MM.1S (cell line): ENCODE measurements around the gene LRRC56.

Source experiments
- DNase-seq: peaks from one replicate; pipeline ENCODE4 v3.0.0-alpha.2; 2015
- H2AFZ ChIP-seq: fragments of 300-600 bp; sonication (generic); 2 replicates; pipeline ENCODE4 v1.6.0; 2016; ENCODE audit warnings: antibody characterized with exemption, low read length
- H3F3A ChIP-seq: fragments of 300-600 bp; sonication (generic); 2 replicates; pipeline ENCODE4 v1.6.1; 2016; ENCODE audit warnings: mild to moderate bottlenecking, antibody characterized with exemption, low read length, moderate library complexity, mixed read lengths; ENCODE audit not compliant: insufficient read depth
- H3K27ac ChIP-seq: fragments of 300-600 bp; sonication (generic); 2 replicates; pipeline ENCODE4 v1.5.1; 2016; ENCODE audit warnings: mild to moderate bottlenecking, low read length
- H3K27me3 ChIP-seq: fragments of 300-600 bp; sonication (generic); replicated peaks from 2 replicates; pipeline ENCODE4 v1.6.0; 2016; ENCODE audit warnings: low read length; ENCODE audit not compliant: insufficient read depth
- H3K36me3 ChIP-seq: fragments of 300-600 bp; sonication (generic); replicated peaks from 2 replicates; pipeline ENCODE4 v1.6.1; 2016; ENCODE audit warnings: mild to moderate bottlenecking, low read length, mixed read lengths; ENCODE audit not compliant: insufficient read depth
- H3K4me1 ChIP-seq: fragments of 300-600 bp; sonication (generic); 2 replicates; pipeline ENCODE4 v1.6.1; 2016; ENCODE audit warnings: low read length, mixed read lengths
- H3K4me2 ChIP-seq: fragments of 300-600 bp; sonication (generic); 2 replicates; pipeline ENCODE4 v1.6.0; 2016; ENCODE audit warnings: low read depth, low read length
- H3K4me3 ChIP-seq: fragments of 300-600 bp; sonication (generic); 2 replicates; pipeline ENCODE4 v1.5.1; 2016; ENCODE audit warnings: low read length, mixed read lengths
- H3K79me2 ChIP-seq: fragments of 300-600 bp; sonication (generic); 2 replicates; pipeline ENCODE4 v1.6.1; 2016; ENCODE audit warnings: mixed run types, low read length, mixed read lengths
- H3K9ac ChIP-seq: fragments of 300-600 bp; sonication (generic); 2 replicates; pipeline ENCODE4 v1.6.1; 2016; ENCODE audit warnings: low read length, mixed read lengths
- H3K9me2 ChIP-seq: fragments of 300-600 bp; sonication (generic); replicated peaks from 2 replicates; pipeline ENCODE4 v1.6.1; 2016; ENCODE audit warnings: mild to moderate bottlenecking, low read length, mixed read lengths; ENCODE audit not compliant: insufficient read depth
- H3K9me3 ChIP-seq: fragments of 300-600 bp; sonication (generic); replicated peaks from 2 replicates; pipeline ENCODE4 v1.6.1; 2016; ENCODE audit warnings: mild to moderate bottlenecking, low read length, mixed read lengths; ENCODE audit not compliant: insufficient read depth
- H4K20me1 ChIP-seq: fragments of 300-600 bp; sonication (generic); 2 replicates; pipeline ENCODE4 v1.6.1; 2016; ENCODE audit warnings: mild to moderate bottlenecking, low read length, moderate library complexity, mixed read lengths; ENCODE audit not compliant: insufficient read depth
- CTCF ChIP-seq: fragments of 300-600 bp; sonication (generic); IDR thresholded peaks from 2 replicates; pipeline ENCODE4 v1.5.1; 2016; ENCODE audit warnings: antibody characterized with exemption, low read length, mixed read lengths
- EZH2 ChIP-seq: fragments of 300-600 bp; sonication (generic); optimal IDR thresholded peaks from 2 replicates; pipeline ENCODE3; 2017; ENCODE audit warnings: low read depth, mild to moderate bottlenecking, antibody characterized with exemption, low read length, mixed read lengths
- EZH2phosphoT487 ChIP-seq: fragments of 300-600 bp; sonication (generic); IDR thresholded peaks from 2 replicates; pipeline ENCODE4 v1.6.1; 2018; ENCODE audit warnings: antibody characterized with exemption, low read length

Gene LRRC56, protein sequence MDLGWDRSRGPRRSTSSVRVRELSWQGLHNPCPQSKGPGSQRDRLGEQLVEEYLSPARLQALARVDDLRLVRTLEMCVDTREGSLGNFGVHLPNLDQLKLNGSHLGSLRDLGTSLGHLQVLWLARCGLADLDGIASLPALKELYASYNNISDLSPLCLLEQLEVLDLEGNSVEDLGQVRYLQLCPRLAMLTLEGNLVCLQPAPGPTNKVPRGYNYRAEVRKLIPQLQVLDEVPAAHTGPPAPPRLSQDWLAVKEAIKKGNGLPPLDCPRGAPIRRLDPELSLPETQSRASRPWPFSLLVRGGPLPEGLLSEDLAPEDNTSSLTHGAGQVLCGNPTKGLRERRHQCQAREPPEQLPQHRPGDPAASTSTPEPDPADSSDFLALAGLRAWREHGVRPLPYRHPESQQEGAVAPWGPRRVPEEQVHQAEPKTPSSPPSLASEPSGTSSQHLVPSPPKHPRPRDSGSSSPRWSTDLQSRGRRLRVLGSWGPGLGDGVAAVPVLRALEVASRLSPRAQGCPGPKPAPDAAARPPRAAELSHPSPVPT

DNA sequence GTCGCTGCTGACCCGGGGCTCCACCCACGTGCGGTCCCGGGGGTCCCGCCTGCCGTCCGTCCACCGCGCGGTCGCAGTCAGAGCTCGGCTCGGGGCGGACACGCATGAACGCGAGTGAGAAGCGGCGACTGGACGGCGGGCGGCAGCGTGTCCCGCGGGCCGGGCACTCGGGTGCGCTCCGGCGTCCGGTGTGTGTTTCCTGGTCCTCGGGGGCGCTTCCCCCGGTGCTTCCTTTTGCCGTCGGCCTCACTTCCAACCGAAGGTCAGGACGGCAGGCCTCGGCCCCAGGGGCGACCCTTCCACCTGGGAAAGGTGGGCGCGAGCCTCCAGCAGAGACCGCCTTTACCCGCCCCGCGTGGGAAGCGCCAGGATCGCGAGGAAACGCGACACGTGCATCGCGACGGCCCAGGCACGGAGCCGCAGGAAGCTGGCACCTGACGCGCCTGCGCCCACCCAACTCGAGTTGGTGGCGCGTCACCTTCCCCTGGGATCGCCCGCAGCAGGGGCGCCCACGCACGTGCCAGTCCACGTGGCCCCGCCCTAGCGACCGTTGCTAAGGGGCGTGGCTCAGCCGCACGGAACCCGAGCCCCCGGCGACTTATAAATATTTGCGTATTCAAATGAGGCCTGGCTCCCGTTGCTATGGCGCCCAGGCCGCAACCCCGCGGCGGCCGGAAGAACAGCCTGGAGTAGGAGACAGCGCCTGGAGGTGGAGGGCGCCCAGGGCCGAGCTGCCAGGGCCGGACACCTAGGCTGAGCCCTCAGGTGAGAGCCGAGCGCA, at the start of gene LRRC56:
LRRC56 (plus strand) TSS at position 687 of the 781 bp plus-strand sequence. CDS start 3,158 bp downstream, outside the sequence.
- H3K27me3 ChIP-seq: no peaks in the 10 kb centered on the region
- no peaks in the 10 kb centered on the region for H4K20me1 ChIP-seq
- peak within 1 kb of the TSS; percentile 78 for H2AFZ ChIP-seq
- H3K27ac ChIP-seq: peak within 1 kb of the TSS; percentile 52; the same call in 1 of the 2 replicates
- peak within 1 kb of the TSS; percentile 66 for H3K4me3 ChIP-seq
- no peaks in the 10 kb centered on the region for H3K9me2 ChIP-seq
- TF ChIP-seq CTCF: no peak
- no peak for TF ChIP-seq EZH2phosphoT487
- no peak for TF ChIP-seq EZH2
- no peaks in the 10 kb centered on the region for H3K9me3 ChIP-seq
- DNase-seq: peak; percentile 94
- peaks cover 18% of the 10 kb centered on the region for H3K79me2 ChIP-seq
- H3K36me3 ChIP-seq: no peaks in the 10 kb centered on the region
- peaks cover 19% of the 10 kb centered on the region for H3K4me1 ChIP-seq
- H3K9ac ChIP-seq: peak within 1 kb of the TSS; percentile 72
- peaks cover 16% of the 10 kb centered on the region for H3F3A ChIP-seq
- peak within 1 kb of the TSS; percentile 98 for H3K4me2 ChIP-seq

- Histone ChIP-seq H3K27ac (no peak overlapping the region), H3K9ac (no peak overlapping the region), H3K79me2 (no peaks in the 10 kb centered on the region), H3K4me2 (no peak overlapping the region), H3K4me1 (no peaks in the 10 kb centered on the region), H3K36me3 (no peaks in the 10 kb centered on the region), H3K27me3 (no peaks in the 10 kb centered on the region), H3K4me3 (no peak overlapping the region), H2AFZ (no peak overlapping the region), H3K9me2 (no peaks in the 10 kb centered on the region), H3K9me3 (no peaks in the 10 kb centered on the region), H3F3A (no peaks in the 10 kb centered on the region), H4K20me1 (no peaks in the 10 kb centered on the region)
- TF ChIP-seq EZH2phosphoT487 (no peak), EZH2 (no peak), CTCF (no peak)
- no peak for DNase-seq
Measured at GRCh38 chr11:487571-488021, 49.7 kb upstream of the LRRC56 start.

- Histone ChIP-seq H3K4me1 (no peaks in the 10 kb centered on the region), H3K4me2 (no peak overlapping the region), H3K36me3 (no peaks in the 10 kb centered on the region), H3K9ac (no peak overlapping the region), H4K20me1 (no peaks in the 10 kb centered on the region), H2AFZ (no peak overlapping the region), H3K9me3 (no peaks in the 10 kb centered on the region), H3K79me2 (no peaks in the 10 kb centered on the region), H3K27me3 (no peaks in the 10 kb centered on the region), H3K4me3 (no peak overlapping the region), H3F3A (no peaks in the 10 kb centered on the region), H3K9me2 (no peaks in the 10 kb centered on the region), H3K27ac (no peak overlapping the region)
- no peak for DNase-seq
- no peak for TF ChIP-seq EZH2phosphoT487
- no peak for TF ChIP-seq CTCF
- TF ChIP-seq EZH2: no peak
Measured at GRCh38 chr11:488062-488461, 49.3 kb upstream of the LRRC56 start.
